NCI-H345 treated with DMSO at 0.1 percent for 48 hours (cell line): ENCODE measurements around the gene FAM180A.
"Not testable (repeated sequence)": the region's sequence is repeated elsewhere in the genome, so short reads cannot be mapped to it uniquely, and the experiment has no call there.

ENCODE experiments used
- DNase-seq: peaks from one replicate; lab custom pipeline; 2025; ENCODE audit not compliant: unreplicated experiment; lab: John Stamatoyannopoulos, UW

FAM180A gene

DNA sequence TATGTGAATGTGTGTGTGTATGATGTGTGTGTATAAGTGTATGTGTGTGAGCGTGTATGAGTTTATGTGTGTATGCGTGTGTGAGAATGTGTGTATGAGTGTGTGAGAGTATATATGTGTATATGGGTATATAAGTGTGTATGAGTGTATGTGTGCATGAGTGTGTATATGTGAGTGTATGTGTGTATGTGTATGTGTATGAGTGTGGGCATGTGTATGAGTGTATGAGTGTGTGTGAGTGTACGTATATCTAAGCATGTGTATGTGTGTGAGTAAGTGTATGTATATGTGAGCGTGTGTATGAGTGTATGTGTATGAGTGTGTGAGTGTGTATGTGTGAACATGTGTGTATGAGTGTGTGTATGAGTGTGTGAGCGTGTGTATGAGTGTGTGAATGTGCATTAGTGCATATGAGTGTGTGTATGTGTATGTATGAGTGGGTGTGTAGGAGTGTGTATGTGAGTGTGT lies 33.5 kb downstream of the FAM180A start:
- no peak for DNase-seq

GRCh38 chr7:135714534-135715009 lies 34.0 kb downstream of the FAM180A start:
- no peak for DNase-seq

- no peak for DNase-seq
Measured at GRCh38 chr7:135713836-135714470, 34.7 kb downstream of the FAM180A start.

- DNase-seq = no peak
Measured at GRCh38 chr7:135712796-135713195, 35.8 kb downstream of the FAM180A start.

GRCh38 chr7:135712182-135712782 lies 36.3 kb downstream of the FAM180A start:
- peak; percentile 41 for DNase-seq

DNA sequence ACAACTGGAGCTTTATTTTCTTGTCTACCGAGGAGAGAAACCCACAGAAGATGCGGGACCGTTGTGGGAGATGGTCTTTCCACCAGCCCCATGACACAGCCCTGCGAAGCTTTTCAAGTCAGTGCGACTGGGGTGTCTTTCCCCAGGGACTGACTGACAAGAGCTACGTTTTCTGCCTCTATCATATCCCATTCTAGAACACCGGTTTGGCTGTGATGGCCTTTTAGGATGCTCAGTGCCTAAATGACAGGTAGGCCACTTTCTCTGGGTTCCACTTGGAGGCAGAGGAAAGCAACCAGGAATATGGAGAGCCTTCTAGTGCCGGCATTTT lies 37.5 kb downstream of the FAM180A start:
- DNase-seq = no peak

DNA sequence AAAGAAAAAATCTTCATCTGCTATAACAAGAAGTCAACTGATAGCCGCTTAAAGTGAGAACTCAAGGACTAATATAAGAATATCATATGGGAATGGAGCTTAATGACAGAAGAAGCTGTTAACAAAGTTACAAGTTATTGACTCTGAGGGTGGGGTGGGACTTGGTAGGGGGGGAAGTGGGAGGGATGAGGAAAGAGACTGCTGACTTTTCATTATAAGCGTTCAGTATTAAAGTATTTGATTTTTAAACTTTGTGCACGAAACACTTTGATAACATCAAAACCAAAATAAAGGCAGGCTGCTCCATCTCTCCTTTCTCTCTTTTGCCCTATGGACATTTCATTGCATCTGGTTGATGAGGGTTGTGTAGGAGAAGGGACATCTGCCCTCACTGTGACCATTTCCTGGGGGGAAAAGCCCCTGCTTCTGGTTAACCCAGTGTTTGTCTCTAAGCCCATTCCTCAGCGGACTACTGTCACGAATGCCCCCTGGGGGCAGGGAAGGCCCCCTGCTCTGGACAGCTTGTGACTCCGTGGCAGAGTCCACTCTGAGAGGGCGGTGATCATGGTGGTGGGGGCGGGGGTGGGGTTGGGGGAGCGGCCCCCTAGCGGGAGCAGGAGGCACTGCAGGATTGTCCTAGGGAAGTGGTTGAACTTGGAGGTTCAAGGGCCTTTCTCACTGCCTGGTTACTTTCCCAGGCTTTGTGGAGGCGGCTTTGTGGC lies 38.0 kb downstream of the FAM180A start:
- no peak for DNase-seq

DNA sequence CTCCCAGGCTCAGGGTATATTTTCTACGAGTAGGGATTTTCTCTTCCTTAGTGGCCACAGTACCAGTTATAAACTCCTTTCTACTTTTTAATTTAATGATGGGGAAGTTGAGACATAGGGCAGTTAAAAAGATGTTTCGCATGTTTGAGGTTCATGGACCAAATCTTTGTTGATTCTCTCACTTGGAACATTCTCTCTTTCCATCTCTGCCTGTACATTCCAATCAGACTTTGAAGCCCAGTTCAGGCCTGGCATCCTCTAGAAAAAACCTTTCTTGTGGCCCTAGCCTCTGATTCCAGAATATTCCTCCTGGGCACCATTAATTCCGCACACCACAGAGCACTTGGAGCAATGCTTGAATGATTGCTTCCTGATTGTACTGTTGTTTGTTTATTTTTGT lies 39.1 kb downstream of the FAM180A start:
- no peak for DNase-seq

- no peak for DNase-seq
Measured at GRCh38 chr7:135708041-135708440, 40.6 kb downstream of the FAM180A start.

DNA sequence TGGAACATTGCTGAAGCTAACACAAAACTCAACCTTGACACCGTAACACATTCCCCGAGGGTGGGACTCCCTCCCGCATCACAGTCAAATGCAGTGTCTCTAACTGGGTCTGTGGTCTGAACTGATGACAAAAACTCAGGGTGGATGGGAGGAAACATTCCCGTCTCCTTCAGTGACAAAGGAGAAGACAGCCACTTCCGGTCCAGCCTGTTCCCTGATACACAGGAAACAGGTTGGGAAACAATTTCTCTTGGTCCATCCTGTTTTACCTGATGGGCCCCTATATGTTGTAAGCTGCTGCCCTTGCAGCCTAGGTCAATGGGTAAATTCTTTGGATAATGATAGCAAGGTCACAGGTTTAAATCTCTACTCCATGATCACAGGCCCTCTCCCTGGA lies 41.0 kb downstream of the FAM180A start:
- no peak for DNase-seq

DNA sequence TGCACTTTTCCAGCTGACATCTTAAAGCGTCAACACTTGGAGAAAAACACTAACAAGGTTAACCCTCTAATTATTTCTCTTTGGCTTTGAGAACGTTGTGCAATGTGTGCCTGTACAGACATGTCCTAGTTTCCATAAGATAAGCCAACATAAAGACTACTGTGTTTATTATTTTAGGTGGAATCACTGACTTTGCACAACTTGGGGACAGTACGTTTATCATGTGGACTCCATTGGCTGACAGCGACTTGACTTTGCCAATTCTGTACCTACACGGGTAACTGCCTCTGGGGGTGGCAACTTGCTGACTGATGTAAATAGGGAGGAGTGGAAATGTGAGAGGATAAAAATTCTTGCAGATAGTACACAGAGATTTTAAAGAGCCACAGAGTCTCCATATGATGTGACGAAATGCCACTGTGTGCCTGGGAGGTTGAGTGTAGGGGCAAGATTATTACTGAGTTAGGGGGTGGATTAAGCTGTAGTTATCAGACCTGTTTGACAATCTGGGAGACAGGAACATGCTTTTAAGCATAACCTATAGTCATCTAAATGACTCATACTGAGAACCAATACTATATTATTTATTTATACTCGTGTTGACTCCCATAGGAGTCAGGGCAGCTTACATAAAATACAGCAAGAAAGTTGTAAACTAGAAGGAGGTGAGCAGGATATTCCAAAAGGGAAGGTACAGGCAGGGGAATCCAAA lies 41.6 kb downstream of the FAM180A start:
- no peak for DNase-seq

DNA sequence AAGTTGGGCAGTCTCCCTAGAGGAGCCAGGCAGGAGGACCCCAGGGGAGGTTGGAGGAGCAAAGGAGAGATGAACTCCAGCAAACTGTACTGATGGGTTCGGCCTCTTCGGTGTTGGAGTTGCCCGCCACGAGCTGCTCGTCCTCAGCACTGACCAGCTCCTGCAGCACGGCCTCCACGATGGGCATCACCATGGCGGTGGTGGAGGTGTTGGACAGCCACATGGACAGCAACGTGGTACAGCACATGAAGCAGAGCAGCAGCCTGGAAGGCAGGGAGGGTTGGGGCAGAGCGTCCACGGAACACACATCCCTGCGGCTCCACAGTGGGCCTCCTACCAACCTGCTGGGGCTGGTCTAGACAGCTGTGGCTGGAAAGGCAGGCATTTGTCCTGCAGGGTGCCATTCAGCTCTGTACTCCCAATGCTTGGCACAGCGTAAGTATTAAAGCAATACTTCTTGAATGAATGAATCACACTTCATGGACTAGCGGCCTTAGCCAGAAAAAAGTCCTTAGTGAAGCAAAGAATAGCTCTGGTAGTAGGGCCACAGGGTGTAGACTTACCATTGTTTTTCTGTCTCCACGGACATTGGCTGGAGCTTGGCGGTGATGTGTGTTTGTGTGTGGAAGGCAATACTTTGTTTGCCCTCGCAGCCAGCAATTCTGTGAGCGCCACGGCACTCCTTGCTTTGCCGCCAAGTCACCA lies 42.4 kb downstream of the FAM180A start:
- no peak for DNase-seq

GRCh38 chr7:135704698-135705097 lies 43.9 kb downstream of the FAM180A start:
- no peak for DNase-seq

- no peak for DNase-seq
Measured at GRCh38 chr7:135704074-135704473, 44.5 kb downstream of the FAM180A start.

- DNase-seq = no peak
Measured at GRCh38 chr7:135697276-135698049, 51.1 kb downstream of the FAM180A start.

DNA sequence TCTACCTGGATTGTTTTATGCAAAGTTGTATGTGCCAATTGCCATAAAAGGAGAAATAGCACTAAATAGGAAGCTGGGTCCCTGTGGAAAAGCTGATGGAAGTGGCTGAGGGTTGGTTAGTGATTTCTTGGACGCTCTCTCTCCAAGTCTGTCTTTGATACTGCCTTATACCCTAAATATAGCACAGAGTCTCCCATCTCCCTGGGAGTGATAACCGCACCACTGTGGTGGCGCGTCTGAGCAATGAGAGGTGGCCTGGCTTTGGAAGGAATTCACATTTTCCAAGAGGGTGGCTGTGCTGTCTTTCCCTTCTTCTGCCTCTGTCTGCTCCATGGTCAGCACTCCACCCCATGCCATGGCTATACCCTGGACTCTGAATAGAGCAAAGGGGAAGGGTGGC lies 55.1 kb downstream of the FAM180A start:
- DNase-seq = no peak

DNA sequence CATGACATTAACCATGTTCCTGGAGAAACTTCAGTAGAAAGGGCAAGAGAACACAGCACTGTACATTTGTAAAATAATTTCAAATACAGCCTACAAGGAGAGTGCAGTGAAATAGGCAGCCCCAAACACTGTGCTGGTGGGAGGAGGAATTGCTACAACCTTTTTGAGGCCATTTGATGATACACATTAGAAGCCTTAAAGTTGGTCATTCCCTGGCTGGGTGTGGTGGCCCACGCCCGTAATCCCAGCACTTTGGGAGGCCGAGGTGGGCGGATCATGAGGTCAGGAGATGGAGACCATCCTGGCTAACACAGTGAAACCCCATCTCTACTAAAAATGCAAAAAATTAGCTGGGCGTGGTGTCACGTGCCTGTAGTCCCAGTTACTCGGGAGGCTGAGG lies 56.0 kb downstream of the FAM180A start:
- not testable (repeated sequence) for DNase-seq

- DNase-seq = no peak
Measured at GRCh38 chr7:135692055-135692454, 56.6 kb downstream of the FAM180A start.

- DNase-seq = no peak
Measured at GRCh38 chr7:135690566-135690965, 58.0 kb downstream of the FAM180A start.

GRCh38 chr7:135687466-135687865 lies 61.1 kb downstream of the FAM180A start:
- DNase-seq = no peak
